NCI-H1694 (cell line): ENCODE measurements around the gene SLC32A1.

ENCODE experiments used
- DNase-seq: peaks from one replicate; lab custom pipeline; 2025; lab: John Stamatoyannopoulos, UW

SLC32A1 gene

GRCh38 chr20:38752029-38752428 lies 27.7 kb downstream of the SLC32A1 start:
- no peak for DNase-seq

DNA sequence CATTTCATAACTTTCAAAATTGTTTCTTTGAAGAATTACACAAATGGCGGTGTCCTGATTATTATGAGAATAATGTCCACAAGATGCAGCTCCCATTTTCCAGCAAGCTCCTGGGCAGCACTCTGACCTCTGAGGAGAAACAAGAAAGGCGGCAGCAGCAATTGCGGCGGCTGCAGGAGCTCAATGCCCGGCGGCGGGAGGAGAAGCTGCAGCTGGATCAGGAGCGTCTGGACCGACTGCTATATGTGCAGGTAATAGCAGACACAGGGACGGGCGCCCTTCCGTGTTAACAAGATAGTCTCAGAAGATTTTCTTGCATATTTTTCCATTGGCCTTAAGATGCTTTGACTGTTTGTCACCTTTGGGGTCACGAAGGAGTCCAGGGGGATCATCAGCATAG lies 30.6 kb downstream of the SLC32A1 start:
- no peak for DNase-seq

DNA sequence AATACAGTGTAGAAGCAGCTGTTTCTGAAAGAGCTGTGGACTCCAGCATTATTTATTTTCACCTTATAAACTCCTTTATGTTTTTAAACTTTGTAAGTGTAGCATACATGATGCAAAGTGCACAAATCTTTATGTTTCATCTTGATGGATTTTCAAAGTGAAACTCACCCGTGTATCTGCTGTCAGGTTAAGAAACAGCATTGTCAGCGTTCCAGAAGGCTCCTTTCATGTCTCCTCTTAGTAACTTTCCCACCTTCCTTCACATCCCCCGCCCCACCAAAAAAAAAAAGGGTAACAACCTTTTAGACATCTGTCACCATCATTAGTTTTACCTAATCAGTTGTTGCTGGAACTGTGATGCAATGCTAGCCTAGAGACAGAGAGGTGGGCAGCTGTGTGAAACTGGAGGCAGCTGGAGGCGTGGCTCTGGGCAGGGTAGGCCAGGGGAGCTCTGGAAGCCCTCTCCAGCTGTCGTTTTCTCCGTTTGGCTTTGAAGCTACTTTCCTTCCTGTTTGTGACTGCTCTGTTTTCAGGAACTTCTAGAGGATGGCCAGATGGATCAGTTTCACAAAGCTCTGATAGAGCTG lies 31.1 kb downstream of the SLC32A1 start:
- peak; percentile 74 for DNase-seq

GRCh38 chr20:38757145-38757775 lies 33.0 kb downstream of the SLC32A1 start:
- DNase-seq = no peak

DNA sequence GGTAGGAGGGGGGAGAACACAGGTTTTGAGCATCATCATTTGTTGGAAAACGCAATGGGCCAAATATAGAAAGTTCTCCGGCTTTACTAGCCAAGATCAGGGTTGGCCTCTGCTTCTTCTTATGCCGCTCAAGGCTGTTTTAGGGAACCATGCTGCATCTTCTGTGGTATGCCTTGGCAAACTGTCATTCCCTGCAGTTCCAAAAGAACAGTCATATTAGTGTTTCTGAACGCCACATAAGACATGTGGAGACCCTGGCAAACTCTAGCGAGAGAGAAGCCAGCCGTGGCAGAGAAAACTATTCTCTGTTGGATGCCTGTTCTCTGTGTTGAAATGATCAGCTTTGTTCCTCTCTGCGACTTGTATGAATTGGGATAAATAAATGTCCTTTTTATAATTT lies 34.8 kb downstream of the SLC32A1 start:
- no peak for DNase-seq

GRCh38 chr20:38760978-38761377 lies 36.7 kb downstream of the SLC32A1 start:
- DNase-seq = no peak

DNA sequence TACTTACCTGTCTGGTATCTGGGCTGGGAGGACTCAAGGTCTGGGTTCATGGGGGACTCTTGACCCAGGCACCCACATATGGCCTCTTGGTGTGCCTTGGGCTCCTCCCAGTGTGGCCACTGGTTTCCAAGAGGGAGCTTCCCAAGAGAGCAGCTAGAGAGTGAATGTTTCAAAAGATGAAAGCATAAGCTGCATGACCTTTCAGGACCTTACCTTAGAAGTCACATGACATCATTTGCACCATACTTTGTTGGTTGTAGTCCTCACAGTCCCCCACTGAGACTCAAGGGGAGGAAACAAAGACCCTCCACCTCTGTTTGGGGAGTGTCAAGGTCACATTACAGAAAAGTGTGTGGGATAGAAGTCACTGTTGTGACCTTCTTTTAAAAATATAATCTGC lies 37.9 kb downstream of the SLC32A1 start:
- no peak for DNase-seq

GRCh38 chr20:38763616-38764015 lies 39.3 kb downstream of the SLC32A1 start:
- no peak for DNase-seq

GRCh38 chr20:38764567-38765318 lies 40.5 kb downstream of the SLC32A1 start:
- no peak for DNase-seq

DNA sequence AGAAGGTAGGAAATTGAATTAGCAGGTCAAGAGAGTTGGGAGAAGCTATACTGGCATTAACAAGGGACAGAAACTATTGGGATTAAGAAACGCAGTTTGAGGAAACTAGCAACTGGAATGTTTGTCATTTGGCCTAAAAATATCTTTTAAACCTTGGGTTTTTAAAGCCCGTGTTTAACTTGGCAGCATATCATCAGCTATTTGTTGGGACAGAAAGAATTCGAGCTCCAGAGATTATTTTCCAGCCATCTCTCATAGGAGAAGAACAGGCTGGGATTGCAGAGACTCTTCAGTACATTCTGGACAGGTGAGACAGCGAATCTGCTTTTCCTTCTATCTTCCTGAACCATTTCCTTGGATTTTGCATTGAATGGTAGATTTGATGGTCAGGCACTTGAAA lies 41.8 kb downstream of the SLC32A1 start:
- DNase-seq = no peak

GRCh38 chr20:38769376-38770295 lies 45.4 kb downstream of the SLC32A1 start:
- DNase-seq = no peak

- DNase-seq = no peak
These were observed 46.3 kb downstream of the SLC32A1 start for GRCh38 chr20:38770546-38770945.

GRCh38 chr20:38770970-38771369 lies 46.7 kb downstream of the SLC32A1 start:
- no peak for DNase-seq

GRCh38 chr20:38771621-38772020 lies 47.3 kb downstream of the SLC32A1 start:
- DNase-seq = no peak

DNA sequence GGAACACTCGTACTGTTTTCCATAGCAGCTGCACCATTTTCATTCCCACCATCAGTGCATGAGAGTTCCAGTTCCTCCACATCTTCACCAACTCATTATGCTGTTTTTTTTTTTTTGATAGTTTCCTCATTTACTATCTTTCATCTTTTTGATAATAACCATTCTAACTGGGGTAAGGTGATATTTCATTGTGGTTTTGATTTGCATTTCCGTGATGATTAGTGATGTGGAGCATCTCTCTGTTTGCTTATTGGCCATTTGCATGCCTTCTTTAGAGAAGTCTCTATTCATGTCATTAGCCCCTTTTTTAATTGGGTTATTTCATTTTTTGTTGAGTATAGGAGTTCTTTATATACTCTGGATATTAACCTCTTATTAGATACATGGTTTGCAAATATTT lies 49.9 kb downstream of the SLC32A1 start:
- no peak for DNase-seq

GRCh38 chr20:38776363-38776762 lies 52.1 kb downstream of the SLC32A1 start:
- no peak for DNase-seq
